Activated T-cell treated with anti-CD3 and anti-CD28 coated beads for 1 hour (primary cell): ENCODE data around the gene FNDC5.

Source experiments
- DNase-seq: peaks from one replicate; pipeline ENCODE4 v3.0.0-alpha.2; 2020; ENCODE audit warnings: low read depth

Gene FNDC5

DNA sequence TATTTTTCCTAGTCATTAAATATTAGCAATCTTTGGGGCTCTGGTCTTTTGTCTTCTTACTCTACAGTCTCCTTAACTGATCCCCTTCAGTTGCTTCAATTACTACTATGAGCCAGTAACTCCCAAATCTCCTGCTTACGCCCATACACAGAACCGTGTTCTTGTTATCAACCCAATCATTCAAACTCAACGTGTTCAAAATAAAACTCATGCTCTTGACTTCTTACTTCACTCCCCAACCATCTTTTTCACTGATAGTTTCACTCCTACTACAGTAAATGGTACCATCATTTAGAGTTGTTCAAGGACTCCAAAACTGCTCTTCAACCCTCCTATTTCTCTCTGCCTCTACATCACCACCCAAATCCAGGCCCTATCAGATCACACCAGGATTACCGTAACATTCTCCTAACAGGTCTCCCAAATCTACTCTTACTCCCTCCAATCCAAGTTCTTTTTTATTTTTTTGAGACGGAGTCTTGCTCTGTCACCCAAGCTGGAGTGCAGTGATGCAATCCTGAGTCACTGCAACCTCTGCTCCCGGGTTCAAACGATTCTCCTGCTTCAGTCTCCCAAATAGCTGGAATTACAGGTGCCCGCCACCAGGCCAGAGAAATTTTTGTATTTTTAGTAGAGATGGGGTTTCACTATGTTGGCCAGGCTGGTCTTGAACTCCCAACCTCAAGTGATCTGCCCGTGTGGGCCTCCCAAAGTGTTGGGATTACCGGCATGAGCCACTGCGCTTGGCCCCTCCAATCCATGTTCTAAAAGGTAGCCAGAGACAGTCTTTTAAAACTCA is 56.6 kb downstream of the FNDC5 start:
- DNase-seq: no peak
